Measurements from ENCODE around the gene CTNNA2.

CTNNA2 gene

DNA sequence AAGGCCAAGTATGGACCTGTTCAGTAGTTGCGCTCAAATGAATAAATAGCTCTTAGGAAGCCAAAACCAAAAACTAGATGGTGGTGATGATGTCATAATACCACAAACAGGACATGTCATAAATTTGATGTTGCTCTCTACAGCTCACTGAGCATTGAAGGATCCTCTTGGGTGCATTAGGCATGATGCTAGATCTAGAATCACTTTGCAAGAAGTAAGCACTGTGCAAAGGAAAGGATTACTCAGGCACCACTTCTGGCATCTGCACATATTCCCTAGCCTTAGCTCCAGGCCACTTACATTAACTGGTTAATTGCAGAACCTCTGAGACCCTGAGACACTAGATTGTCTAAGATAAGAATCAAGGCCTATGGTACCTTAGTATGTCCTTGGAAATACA, 733.7 kb downstream of the CTNNA2 start:
- DNase-seq (ENCODE audit: insufficient read length) (no peak), FAIRE-seq (no peak)
- TF ChIP-seq POLR2A (IDR thresholded peaks at IDR 0.05; ENCODE audit: low read depth, low read length) (no peak), POLR2AphosphoS5 (IDR thresholded peaks at IDR 0.05; ENCODE audit: low read depth, low read length) (no peak), TAF1 (IDR thresholded peaks at IDR 0.05; ENCODE audit: borderline replicate concordance, low read depth, low read length) (no peak)

GRCh38 chr2:80247339-80247738, 734.5 kb downstream of the CTNNA2 start:
- TF ChIP-seq TAF1 (IDR thresholded peaks at IDR 0.05; ENCODE audit: borderline replicate concordance, low read depth, low read length) (no peak), POLR2A (IDR thresholded peaks at IDR 0.05; ENCODE audit: low read depth, low read length) (no peak), POLR2AphosphoS5 (IDR thresholded peaks at IDR 0.05; ENCODE audit: low read depth, low read length) (no peak)
- DNase-seq (ENCODE audit: insufficient read length): no peak
- FAIRE-seq: no peak

- DNase-seq (ENCODE audit: insufficient read length): no peak
- no peak for FAIRE-seq
- TF ChIP-seq POLR2AphosphoS5 (IDR thresholded peaks at IDR 0.05; ENCODE audit: low read depth, low read length): no peak
- TF ChIP-seq TAF1 (IDR thresholded peaks at IDR 0.05; ENCODE audit: borderline replicate concordance, low read depth, low read length): no peak
- no peak for TF ChIP-seq POLR2A (IDR thresholded peaks at IDR 0.05; ENCODE audit: low read depth, low read length)
Measured at GRCh38 chr2:80248146-80248545, 735.3 kb downstream of the CTNNA2 start.

DNA sequence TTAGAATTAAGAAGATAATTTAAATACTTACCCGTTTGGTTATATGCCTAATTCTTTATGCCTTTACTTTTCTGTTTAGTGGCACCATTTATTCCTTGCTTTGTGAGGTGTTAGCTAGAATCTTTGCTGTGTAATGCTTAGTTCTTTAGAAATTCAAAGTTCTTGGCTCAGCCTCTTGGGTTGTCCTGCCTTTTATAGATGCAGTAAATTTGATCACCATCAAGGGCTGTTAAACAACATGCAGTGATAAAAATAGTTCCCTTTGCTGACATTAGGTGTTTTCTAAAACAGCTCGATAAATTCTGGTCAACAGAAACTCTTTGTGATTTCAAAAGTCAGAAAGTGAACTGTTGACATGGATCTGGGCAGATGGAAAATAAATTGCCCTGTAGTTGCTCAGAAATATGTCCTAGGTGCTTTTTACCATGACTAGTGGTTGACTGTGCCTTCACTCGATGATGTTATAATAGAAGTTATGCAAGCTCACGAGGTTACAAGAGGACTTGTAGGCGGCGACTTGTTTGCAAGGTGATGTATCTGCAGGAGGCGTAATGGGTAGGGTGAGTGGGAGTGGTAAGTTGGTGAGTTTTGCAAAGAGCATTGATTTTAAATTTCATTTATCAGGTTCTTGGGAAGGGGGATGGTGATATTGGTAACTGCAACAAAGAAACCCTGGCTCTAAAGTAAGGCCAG, 739.6 kb downstream of the CTNNA2 start:
- DNase-seq (ENCODE audit: insufficient read length) (no peak), FAIRE-seq (no peak)
- TF ChIP-seq POLR2A (IDR thresholded peaks at IDR 0.05; ENCODE audit: low read depth, low read length): no peak
- no peak for TF ChIP-seq POLR2AphosphoS5 (IDR thresholded peaks at IDR 0.05; ENCODE audit: low read depth, low read length)
- no peak for TF ChIP-seq TAF1 (IDR thresholded peaks at IDR 0.05; ENCODE audit: borderline replicate concordance, low read depth, low read length)

DNA sequence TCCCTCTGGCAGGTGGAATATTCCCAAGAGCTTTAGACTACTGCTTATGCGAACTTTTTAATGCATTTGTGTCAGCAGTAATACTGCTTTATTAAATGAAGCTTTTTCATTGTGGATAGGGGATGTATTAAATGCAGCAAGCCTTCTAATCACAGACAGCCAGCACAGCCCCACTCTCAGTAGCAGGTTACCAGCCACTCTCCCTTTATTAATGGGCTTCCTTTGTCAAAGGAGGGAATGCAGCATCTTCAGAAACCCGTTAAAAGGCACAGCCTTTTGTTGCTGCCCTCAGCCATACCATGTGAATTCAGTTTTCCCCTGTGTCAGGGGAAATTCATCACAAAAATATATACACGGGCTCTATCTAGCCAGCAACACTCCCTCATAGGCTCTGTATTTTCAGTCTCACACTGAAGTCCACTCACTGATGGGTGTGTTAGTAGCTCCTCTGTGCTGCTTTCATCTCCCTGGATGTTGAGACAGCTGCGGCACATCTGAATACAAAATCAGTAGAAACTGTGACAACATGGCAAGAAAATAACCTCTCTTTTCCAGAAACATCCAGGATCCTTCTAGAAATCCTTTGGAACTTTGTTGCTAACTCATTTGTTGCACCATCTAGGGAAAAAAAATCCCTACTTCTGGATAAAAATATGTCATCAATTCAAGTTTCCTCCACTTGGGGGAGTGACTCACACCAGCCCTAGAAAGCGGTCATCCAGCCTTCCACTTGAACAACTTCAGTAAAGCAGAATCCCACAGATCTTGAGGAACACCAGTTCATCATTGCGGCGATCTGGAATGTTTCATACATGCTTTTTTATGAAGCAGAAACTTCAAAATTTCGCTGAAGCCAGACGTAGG, 743.3 kb downstream of the CTNNA2 start:
- DNase-seq (ENCODE audit: insufficient read length) (no peak), FAIRE-seq (no peak)
- TF ChIP-seq POLR2A (IDR thresholded peaks at IDR 0.05; ENCODE audit: low read depth, low read length) (no peak), POLR2AphosphoS5 (IDR thresholded peaks at IDR 0.05; ENCODE audit: low read depth, low read length) (no peak), TAF1 (IDR thresholded peaks at IDR 0.05; ENCODE audit: borderline replicate concordance, low read depth, low read length) (no peak)

- no peak for TF ChIP-seq POLR2A (IDR thresholded peaks at IDR 0.05; ENCODE audit: low read depth, low read length)
- no peak for TF ChIP-seq POLR2AphosphoS5 (IDR thresholded peaks at IDR 0.05; ENCODE audit: low read depth, low read length)
- no peak for TF ChIP-seq TAF1 (IDR thresholded peaks at IDR 0.05; ENCODE audit: borderline replicate concordance, low read depth, low read length)
- no peak for FAIRE-seq
- DNase-seq (ENCODE audit: insufficient read length): no peak
Measured at GRCh38 chr2:80256782-80257167, 743.9 kb downstream of the CTNNA2 start.

DNA sequence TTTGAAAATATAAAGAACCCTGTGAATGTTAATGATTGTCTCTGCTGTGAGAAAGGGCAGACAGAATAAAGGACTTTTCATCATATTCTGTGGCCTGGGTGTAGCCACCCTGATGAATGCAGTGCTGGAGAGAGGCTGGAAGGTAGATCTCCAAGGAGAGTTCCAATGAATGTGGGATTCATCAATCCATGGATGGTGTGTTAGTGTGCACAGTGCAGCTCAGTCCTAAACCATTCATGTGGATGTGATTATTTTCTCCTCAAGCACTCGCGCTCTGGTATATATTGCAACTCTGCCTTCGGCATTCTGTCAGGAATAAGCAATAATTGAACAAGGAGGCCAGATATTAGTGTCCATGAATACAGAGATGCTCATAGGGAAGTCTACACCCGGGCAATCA, 744.6 kb downstream of the CTNNA2 start:
- DNase-seq (ENCODE audit: insufficient read length) (no peak), FAIRE-seq (no peak)
- TF ChIP-seq POLR2AphosphoS5 (IDR thresholded peaks at IDR 0.05; ENCODE audit: low read depth, low read length) (no peak), POLR2A (IDR thresholded peaks at IDR 0.05; ENCODE audit: low read depth, low read length) (no peak), TAF1 (IDR thresholded peaks at IDR 0.05; ENCODE audit: borderline replicate concordance, low read depth, low read length) (no peak)

DNA sequence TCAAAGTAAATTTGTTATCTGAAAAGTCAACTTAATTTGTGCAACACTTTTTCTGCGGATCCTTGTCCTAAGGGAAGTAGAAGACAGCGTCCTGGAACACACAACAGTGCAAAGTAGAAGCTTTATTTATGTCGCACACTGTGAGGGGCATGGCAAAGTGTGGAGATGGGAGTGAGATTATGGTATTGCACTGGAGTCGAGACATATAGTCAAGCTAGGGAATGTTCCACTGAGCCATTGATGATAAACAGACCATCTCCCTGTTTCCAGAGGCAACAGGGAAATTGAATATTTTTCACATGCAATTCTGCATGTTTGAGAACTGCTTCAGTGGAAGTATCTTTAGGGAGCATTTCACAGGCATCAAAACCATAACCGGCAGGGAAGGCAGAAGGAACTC, 745.5 kb downstream of the CTNNA2 start:
- TF ChIP-seq POLR2A (IDR thresholded peaks at IDR 0.05; ENCODE audit: low read depth, low read length) (no peak), POLR2AphosphoS5 (IDR thresholded peaks at IDR 0.05; ENCODE audit: low read depth, low read length) (no peak), TAF1 (IDR thresholded peaks at IDR 0.05; ENCODE audit: borderline replicate concordance, low read depth, low read length) (no peak)
- no peak for FAIRE-seq
- DNase-seq (ENCODE audit: insufficient read length): no peak

DNA sequence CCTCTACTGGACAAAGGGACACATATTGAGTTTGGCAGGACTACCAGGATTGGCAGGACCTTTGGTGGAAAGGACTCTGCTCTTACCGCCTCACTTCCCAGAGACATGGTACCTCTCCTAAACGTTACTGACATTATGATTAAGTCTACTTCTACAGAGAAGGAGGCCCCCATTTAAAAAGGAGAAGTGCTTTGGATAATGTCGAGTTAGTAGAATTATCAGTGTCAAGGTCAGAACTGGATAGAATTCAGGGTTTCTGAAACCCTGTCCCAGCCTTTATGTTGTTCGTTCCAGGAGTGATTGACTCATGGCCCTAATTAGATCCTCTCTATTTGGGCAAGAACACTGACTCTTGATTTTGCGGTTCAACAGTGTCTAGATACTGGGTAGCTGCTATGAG, 745.9 kb downstream of the CTNNA2 start:
- TF ChIP-seq POLR2AphosphoS5 (IDR thresholded peaks at IDR 0.05; ENCODE audit: low read depth, low read length) (no peak), POLR2A (IDR thresholded peaks at IDR 0.05; ENCODE audit: low read depth, low read length) (no peak), TAF1 (IDR thresholded peaks at IDR 0.05; ENCODE audit: borderline replicate concordance, low read depth, low read length) (no peak)
- DNase-seq (ENCODE audit: insufficient read length): no peak
- no peak for FAIRE-seq

- DNase-seq (ENCODE audit: insufficient read length): no peak
- TF ChIP-seq POLR2A (IDR thresholded peaks at IDR 0.05; ENCODE audit: low read depth, low read length): no peak
- TF ChIP-seq TAF1 (IDR thresholded peaks at IDR 0.05; ENCODE audit: borderline replicate concordance, low read depth, low read length): no peak
- no peak for FAIRE-seq
Measured at GRCh38 chr2:80259292-80259691, 746.4 kb downstream of the CTNNA2 start.

DNA sequence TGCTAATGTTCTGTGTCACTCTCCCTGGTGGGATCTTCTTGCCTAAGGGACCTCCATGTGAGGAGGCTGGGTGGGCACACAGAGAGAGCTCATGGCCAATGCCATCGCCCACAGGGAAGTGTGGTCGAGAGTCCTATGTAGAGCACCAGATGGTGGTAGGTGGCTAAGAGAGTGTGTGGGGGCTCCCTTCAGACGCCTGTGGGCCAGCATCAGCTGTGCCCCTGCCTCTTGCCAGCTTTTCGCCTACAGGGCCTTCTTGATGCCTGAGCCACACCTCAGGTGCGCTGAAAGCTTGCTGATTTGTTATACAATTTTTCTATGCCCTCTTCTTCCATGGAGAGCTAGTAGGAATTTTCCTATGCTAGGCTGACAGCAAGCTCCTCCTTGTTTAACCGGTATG, 753.4 kb downstream of the CTNNA2 start:
- TF ChIP-seq TAF1 (IDR thresholded peaks at IDR 0.05; ENCODE audit: borderline replicate concordance, low read depth, low read length): no peak
- TF ChIP-seq POLR2AphosphoS5 (IDR thresholded peaks at IDR 0.05; ENCODE audit: low read depth, low read length): no peak
- TF ChIP-seq POLR2A (IDR thresholded peaks at IDR 0.05; ENCODE audit: low read depth, low read length): no peak
- FAIRE-seq: no peak
- DNase-seq (ENCODE audit: insufficient read length): no peak

DNA sequence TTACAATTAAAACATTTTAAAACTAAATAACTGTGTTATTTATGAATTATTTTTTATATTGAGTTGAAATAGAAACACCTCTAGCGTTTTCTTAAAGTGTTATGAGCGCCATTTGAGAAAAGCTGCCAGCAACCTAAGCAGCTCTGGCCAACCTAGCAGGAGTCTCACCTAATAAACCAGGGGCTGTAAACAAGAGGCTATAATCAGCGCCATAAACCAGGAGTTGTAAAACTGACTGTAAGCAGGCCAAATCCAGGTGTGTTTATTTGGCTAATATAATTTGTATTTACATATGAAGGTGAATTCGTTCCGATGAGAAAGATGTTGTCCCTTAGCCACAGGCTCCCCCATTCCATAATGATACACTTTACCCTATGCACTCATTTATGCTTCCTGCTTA, 757.0 kb downstream of the CTNNA2 start:
- FAIRE-seq (no peak), DNase-seq (ENCODE audit: insufficient read length) (no peak)
- TF ChIP-seq POLR2A (IDR thresholded peaks at IDR 0.05; ENCODE audit: low read depth, low read length): no peak
- TF ChIP-seq POLR2AphosphoS5 (IDR thresholded peaks at IDR 0.05; ENCODE audit: low read depth, low read length): no peak
- TF ChIP-seq TAF1 (IDR thresholded peaks at IDR 0.05; ENCODE audit: borderline replicate concordance, low read depth, low read length): no peak
